ENCODE results near the gene WDR27.

The WDR27 gene

DNA sequence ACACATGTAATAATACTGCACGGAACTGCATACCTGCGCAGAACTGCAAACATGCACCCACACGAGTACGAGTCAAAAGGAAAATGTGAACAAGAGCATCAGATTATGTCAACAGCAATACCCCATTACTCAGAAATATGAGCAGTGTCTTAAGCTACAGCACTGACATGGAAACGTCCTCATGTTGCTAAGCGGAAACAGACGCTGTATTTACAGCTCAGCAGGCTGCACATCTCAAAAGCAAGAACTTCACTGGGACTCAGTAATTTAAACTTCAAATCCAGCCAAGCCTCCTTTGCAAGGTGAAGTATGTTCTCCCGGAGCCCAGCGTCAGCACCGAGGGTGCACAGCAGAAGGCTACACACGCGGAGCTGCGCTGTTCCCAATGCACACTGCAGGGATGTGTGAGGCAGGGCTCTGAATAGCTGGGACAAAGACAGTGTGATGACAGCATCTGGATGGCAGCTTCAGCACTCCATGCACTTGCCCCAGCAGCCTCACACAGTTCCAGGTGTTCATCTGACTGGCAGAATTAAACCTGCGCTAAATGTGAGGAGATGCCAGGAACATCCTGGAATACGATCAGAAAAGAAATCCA is 202.8 kb downstream of the WDR27 start:
- Histone ChIP-seq H3K36me3 (ENCODE audit: insufficient read depth, low read length) (no peaks in the 10 kb centered on the region), H3K27ac (ENCODE audit: low read length) (no peak overlapping the region), H3K9ac (ENCODE audit: low read depth, low read length) (no peak overlapping the region), H4K20me1 (ENCODE audit: insufficient read depth, low read length) (no peaks in the 10 kb centered on the region; the same call in 1 of the 2 replicates), H2AFZ (ENCODE audit: low read depth, low read length) (no peak overlapping the region), H3K4me1 (ENCODE audit: insufficient read depth, low read length) (no peaks in the 10 kb centered on the region), H3K27me3 (ENCODE audit: insufficient read depth, low read length, poor library complexity) (no peaks in the 10 kb centered on the region), H3K4me2 (ENCODE audit: insufficient read depth, low read length) (no peak overlapping the region), H3K79me2 (ENCODE audit: insufficient read depth, low read length) (no peaks in the 10 kb centered on the region), H3K9me3 (ENCODE audit: insufficient read depth, low read length, severe bottlenecking) (no peaks in the 10 kb centered on the region), H3K4me3 (ENCODE audit: low read depth in 1 of 2, low read length in 2 of 2) (no peak overlapping the region)
- DNase-seq (no peak), ATAC-seq (ENCODE audit: insufficient read depth, low read depth) (no peak)
- TF ChIP-seq, protein P1, sequence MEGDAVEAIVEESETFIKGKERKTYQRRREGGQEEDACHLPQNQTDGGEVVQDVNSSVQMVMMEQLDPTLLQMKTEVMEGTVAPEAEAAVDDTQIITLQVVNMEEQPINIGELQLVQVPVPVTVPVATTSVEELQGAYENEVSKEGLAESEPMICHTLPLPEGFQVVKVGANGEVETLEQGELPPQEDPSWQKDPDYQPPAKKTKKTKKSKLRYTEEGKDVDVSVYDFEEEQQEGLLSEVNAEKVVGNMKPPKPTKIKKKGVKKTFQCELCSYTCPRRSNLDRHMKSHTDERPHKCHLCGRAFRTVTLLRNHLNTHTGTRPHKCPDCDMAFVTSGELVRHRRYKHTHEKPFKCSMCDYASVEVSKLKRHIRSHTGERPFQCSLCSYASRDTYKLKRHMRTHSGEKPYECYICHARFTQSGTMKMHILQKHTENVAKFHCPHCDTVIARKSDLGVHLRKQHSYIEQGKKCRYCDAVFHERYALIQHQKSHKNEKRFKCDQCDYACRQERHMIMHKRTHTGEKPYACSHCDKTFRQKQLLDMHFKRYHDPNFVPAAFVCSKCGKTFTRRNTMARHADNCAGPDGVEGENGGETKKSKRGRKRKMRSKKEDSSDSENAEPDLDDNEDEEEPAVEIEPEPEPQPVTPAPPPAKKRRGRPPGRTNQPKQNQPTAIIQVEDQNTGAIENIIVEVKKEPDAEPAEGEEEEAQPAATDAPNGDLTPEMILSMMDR (IDR thresholded peaks at IDR 0.05; ENCODE audit: borderline replicate concordance, extremely low read depth, low read length, poor library complexity, severe bottlenecking) = no peak
- no peak for TF ChIP-seq EZH2 (IDR thresholded peaks at IDR 0.05; ENCODE audit: borderline replicate concordance, low read depth, low read length, severe bottlenecking)

DNA sequence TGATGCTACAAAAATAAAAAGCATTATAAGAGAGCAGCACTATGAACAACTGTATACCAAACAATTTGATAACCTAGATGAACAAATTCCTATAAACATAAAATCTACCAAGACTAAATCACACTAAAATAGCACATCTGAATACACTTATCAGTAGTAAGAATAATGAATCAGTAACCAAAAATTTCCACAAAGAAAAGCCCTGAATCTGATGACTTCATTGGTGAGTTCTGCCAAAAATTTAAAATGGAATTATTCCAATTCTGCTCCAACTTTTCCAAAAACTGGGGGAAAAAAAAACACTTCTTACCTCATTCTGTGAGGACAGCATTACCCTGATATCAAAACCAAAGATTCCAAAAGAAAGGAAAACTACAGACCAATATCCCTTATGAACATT is 206.2 kb downstream of the WDR27 start:
- Histone ChIP-seq H3K27ac (ENCODE audit: low read length) (no peak overlapping the region), H4K20me1 (ENCODE audit: insufficient read depth, low read length) (no peaks in the 10 kb centered on the region; the same call in 1 of the 2 replicates), H3K27me3 (ENCODE audit: insufficient read depth, low read length, poor library complexity) (no peaks in the 10 kb centered on the region), H3K79me2 (ENCODE audit: insufficient read depth, low read length) (no peaks in the 10 kb centered on the region), H3K36me3 (ENCODE audit: insufficient read depth, low read length) (no peaks in the 10 kb centered on the region), H3K9me3 (ENCODE audit: insufficient read depth, low read length, severe bottlenecking) (no peaks in the 10 kb centered on the region), H3K4me2 (ENCODE audit: insufficient read depth, low read length) (no peak overlapping the region), H2AFZ (ENCODE audit: low read depth, low read length) (no peak overlapping the region), H3K9ac (ENCODE audit: low read depth, low read length) (no peak overlapping the region), H3K4me3 (ENCODE audit: low read depth in 1 of 2, low read length in 2 of 2) (no peak overlapping the region), H3K4me1 (ENCODE audit: insufficient read depth, low read length) (no peaks in the 10 kb centered on the region)
- no peak for DNase-seq
- ATAC-seq (ENCODE audit: insufficient read depth, low read depth) = no peak
- TF ChIP-seq EZH2 (IDR thresholded peaks at IDR 0.05; ENCODE audit: borderline replicate concordance, low read depth, low read length, severe bottlenecking) = no peak
- TF ChIP-seq, protein P1 (IDR thresholded peaks at IDR 0.05; ENCODE audit: borderline replicate concordance, extremely low read depth, low read length, poor library complexity, severe bottlenecking) = no peak

DNA sequence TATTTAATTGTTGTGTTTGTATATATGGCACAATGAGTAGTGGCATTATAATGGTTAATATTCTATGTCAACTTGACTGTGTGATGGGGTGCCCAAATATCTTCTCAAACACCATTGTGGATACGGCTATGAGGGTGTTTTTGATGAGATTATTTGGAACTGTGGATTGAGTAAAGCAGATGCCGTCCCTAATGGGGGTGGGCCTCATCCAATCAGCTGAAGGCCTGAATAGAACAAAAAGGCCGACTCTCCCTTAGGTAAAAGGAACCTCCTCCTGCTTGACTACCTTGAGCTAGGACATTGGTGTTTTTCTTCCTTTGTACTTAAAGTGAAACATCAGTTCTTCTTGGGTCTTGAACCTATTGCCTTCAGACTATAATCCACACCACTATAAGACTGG is 207.8 kb downstream of the WDR27 start:
- no peak overlapping the region for H2AFZ ChIP-seq (ENCODE audit: low read depth, low read length)
- no peaks in the 10 kb centered on the region for H3K36me3 ChIP-seq (ENCODE audit: insufficient read depth, low read length)
- H3K4me1 ChIP-seq (ENCODE audit: insufficient read depth, low read length) = no peaks in the 10 kb centered on the region
- H3K27ac ChIP-seq (ENCODE audit: low read length) = no peak overlapping the region
- no peaks in the 10 kb centered on the region; the same call in 1 of the 2 replicates for H4K20me1 ChIP-seq (ENCODE audit: insufficient read depth, low read length)
- no peak overlapping the region for H3K4me3 ChIP-seq (ENCODE audit: low read depth in 1 of 2, low read length in 2 of 2)
- no peak overlapping the region for H3K9ac ChIP-seq (ENCODE audit: low read depth, low read length)
- H3K9me3 ChIP-seq (ENCODE audit: insufficient read depth, low read length, severe bottlenecking) = no peaks in the 10 kb centered on the region
- no peaks in the 10 kb centered on the region for H3K79me2 ChIP-seq (ENCODE audit: insufficient read depth, low read length)
- no peak overlapping the region for H3K4me2 ChIP-seq (ENCODE audit: insufficient read depth, low read length)
- TF ChIP-seq, protein P1 (IDR thresholded peaks at IDR 0.05; ENCODE audit: borderline replicate concordance, extremely low read depth, low read length, poor library complexity, severe bottlenecking) = no peak
- no peak for TF ChIP-seq EZH2 (IDR thresholded peaks at IDR 0.05; ENCODE audit: borderline replicate concordance, low read depth, low read length, severe bottlenecking)
- ATAC-seq (ENCODE audit: insufficient read depth, low read depth) (no peak), DNase-seq (no peak)
- H3K27me3 ChIP-seq (ENCODE audit: insufficient read depth, low read length, poor library complexity) = no peaks in the 10 kb centered on the region

Measured in DND-41 (cell line).